Smooth muscle cell (in vitro differentiated cells): ENCODE measurements around the gene TENT4A. TPM values are rescaled to one million over a fixed set of nuclear protein-coding genes. Genes with fewer than 3 reads are reported as not detected.

Experiments
- DNase-seq: peaks from one replicate; lab custom pipeline; 2025; ENCODE audit not compliant: unreplicated experiment; lab: John Stamatoyannopoulos, UW
- H2AFZ ChIP-seq: fragments of 200-600 bp; sonication (generic); 2 replicates; pipeline ENCODE4 v1.6.0; 2016; ENCODE audit warnings: antibody characterized with exemption, low read depth, mild to moderate bottlenecking
- H3F3A ChIP-seq: fragments of 200-600 bp; sonication (generic); 2 replicates; pipeline ENCODE4 v1.6.0; 2017; ENCODE audit warnings: antibody characterized with exemption, low read depth
- H3K27ac ChIP-seq: fragments of 200-600 bp; sonication (generic); 2 replicates; pipeline ENCODE4 v1.5.1; 2016; ENCODE audit warnings: low read depth, mild to moderate bottlenecking
- H3K27me3 ChIP-seq: fragments of 200-600 bp; sonication (generic); 2 replicates; pipeline ENCODE4 v1.6.1; 2016; ENCODE audit warnings: low read depth, mild to moderate bottlenecking
- H3K36me3 ChIP-seq: fragments of 200-600 bp; sonication (generic); 2 replicates; pipeline ENCODE4 v1.5.1; 2016; ENCODE audit warnings: low read depth
- H3K4me1 ChIP-seq: fragments of 200-600 bp; sonication (generic); 2 replicates; pipeline ENCODE4 v1.5.1; 2016; ENCODE audit warnings: low read depth
- H3K4me2 ChIP-seq: fragments of 200-600 bp; sonication (generic); 2 replicates; pipeline ENCODE4 v1.6.0; 2016; ENCODE audit warnings: mild to moderate bottlenecking
- H3K4me3 ChIP-seq: fragments of 200-600 bp; sonication (generic); 2 replicates; pipeline ENCODE4 v1.5.1; 2016; ENCODE audit warnings: mild to moderate bottlenecking
- H3K79me2 ChIP-seq: fragments of 200-600 bp; sonication (generic); 2 replicates; pipeline ENCODE4 v1.6.0; 2016; ENCODE audit warnings: low read depth, mild to moderate bottlenecking
- H3K9ac ChIP-seq: fragments of 200-600 bp; sonication (generic); 2 replicates; pipeline ENCODE4 v1.6.0; 2016; ENCODE audit warnings: low read depth
- H3K9me3 ChIP-seq: fragments of 200-600 bp; sonication (generic); replicated peaks from 2 replicates; pipeline ENCODE4 v1.5.1; 2016; ENCODE audit warnings: low read depth
- H4K20me1 ChIP-seq: fragments of 200-600 bp; sonication (generic); 2 replicates; pipeline ENCODE4 v1.6.0; 2016; ENCODE audit warnings: low read depth
- WGBS: methylation state at CpG from one replicate; pipeline ENCODE4 v1.1.7; 2016; ENCODE audit warnings: low lambda C conversion rate; 5-methylcytosine and 5-hydroxymethylcytosine counted together
- polyA plus RNA-seq: library from polyadenylated mRNA; unstranded; fragments of >200 nt; fragmentation: Nextera tagmentation; extraction: Ambion mirVana; gene quantifications from 2 replicates; pipeline ENCODE4 v1.2.1, GENCODE V29; 2016
- total RNA-seq: library from RNA; depleted of rRNA; stranded (reverse); fragments of >200 nt; gene quantifications from 2 replicates; pipeline ENCODE4 v1.2.3, GENCODE V29; 2014
- TF ChIP-seq, protein P1 (sequence below): fragments of 200-600 bp; sonication (generic); IDR thresholded peaks from 2 replicates; pipeline ENCODE4 v1.5.1; 2017; ENCODE audit warnings: borderline replicate concordance, mild to moderate bottlenecking, antibody characterized with exemption; ENCODE audit not compliant: insufficient read depth, poor library complexity, severe bottlenecking

The TENT4A gene
- total and polyA plus RNA-seq, 2 experiments from 2014 or later: 10.0 to 16.2 TPM

DNA sequence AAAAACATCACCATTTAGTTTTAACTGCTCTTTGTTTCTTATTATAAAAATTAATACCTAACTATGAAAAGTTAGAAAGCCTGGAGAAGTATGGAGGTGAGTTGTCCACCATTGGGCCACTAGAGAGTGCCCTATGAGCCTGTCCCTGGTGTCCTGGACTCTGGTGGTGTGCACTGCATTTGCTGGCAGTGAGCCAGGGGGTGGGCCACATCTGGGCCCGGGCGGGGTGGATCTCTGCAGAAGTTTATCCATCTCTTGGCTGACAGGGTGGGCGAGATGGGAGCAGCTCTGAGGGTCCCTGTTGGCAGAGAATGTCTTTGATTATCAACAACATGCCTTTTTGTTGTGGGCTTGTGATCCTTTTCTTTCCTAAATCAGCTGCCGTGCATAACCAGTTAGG is 8.2 kb downstream of the TENT4A start:
- no peaks in the 10 kb centered on the region for H3K36me3 ChIP-seq
- 81% methylated on average over 4 of the region's 4 CpGs for WGBS
- no peak overlapping the region for H3K27ac ChIP-seq
- no peak overlapping the region for H3K4me3 ChIP-seq
- peaks cover 100% of the 10 kb centered on the region for H4K20me1 ChIP-seq
- H3F3A ChIP-seq: peaks cover 3% of the 10 kb centered on the region
- H3K4me2 ChIP-seq: no peak overlapping the region
- no peaks in the 10 kb centered on the region for H3K27me3 ChIP-seq
- H3K9ac ChIP-seq: no peak overlapping the region
- H3K4me1 ChIP-seq: peaks cover 13% of the 10 kb centered on the region
- TF ChIP-seq, protein P1, sequence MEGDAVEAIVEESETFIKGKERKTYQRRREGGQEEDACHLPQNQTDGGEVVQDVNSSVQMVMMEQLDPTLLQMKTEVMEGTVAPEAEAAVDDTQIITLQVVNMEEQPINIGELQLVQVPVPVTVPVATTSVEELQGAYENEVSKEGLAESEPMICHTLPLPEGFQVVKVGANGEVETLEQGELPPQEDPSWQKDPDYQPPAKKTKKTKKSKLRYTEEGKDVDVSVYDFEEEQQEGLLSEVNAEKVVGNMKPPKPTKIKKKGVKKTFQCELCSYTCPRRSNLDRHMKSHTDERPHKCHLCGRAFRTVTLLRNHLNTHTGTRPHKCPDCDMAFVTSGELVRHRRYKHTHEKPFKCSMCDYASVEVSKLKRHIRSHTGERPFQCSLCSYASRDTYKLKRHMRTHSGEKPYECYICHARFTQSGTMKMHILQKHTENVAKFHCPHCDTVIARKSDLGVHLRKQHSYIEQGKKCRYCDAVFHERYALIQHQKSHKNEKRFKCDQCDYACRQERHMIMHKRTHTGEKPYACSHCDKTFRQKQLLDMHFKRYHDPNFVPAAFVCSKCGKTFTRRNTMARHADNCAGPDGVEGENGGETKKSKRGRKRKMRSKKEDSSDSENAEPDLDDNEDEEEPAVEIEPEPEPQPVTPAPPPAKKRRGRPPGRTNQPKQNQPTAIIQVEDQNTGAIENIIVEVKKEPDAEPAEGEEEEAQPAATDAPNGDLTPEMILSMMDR: no peak
- H3K9me3 ChIP-seq: no peaks in the 10 kb centered on the region
- peaks cover 100% of the 10 kb centered on the region for H3K79me2 ChIP-seq
- no peak for DNase-seq
- no peak overlapping the region for H2AFZ ChIP-seq

- Histone ChIP-seq H2AFZ (no peak overlapping the region), H3K9ac (no peak overlapping the region), H3K4me3 (no peak overlapping the region), H3K27ac (peak overlapping the region; percentile 25), H3K27me3 (no peaks in the 10 kb centered on the region), H3K4me2 (peak overlapping the region; percentile 21), H3K9me3 (no peaks in the 10 kb centered on the region), H3K36me3 (no peaks in the 10 kb centered on the region), H3K79me2 (peaks cover 100% of the 10 kb centered on the region), H4K20me1 (peaks cover 100% of the 10 kb centered on the region), H3F3A (no peaks in the 10 kb centered on the region), H3K4me1 (peaks cover 7% of the 10 kb centered on the region)
- TF ChIP-seq, protein P1: no peak
- no peak for DNase-seq
- 86% methylated on average over 6 of the region's 6 CpGs for WGBS
These were observed 8.8 kb downstream of the TENT4A start for GRCh38 chr5:6722015-6722414.

DNA sequence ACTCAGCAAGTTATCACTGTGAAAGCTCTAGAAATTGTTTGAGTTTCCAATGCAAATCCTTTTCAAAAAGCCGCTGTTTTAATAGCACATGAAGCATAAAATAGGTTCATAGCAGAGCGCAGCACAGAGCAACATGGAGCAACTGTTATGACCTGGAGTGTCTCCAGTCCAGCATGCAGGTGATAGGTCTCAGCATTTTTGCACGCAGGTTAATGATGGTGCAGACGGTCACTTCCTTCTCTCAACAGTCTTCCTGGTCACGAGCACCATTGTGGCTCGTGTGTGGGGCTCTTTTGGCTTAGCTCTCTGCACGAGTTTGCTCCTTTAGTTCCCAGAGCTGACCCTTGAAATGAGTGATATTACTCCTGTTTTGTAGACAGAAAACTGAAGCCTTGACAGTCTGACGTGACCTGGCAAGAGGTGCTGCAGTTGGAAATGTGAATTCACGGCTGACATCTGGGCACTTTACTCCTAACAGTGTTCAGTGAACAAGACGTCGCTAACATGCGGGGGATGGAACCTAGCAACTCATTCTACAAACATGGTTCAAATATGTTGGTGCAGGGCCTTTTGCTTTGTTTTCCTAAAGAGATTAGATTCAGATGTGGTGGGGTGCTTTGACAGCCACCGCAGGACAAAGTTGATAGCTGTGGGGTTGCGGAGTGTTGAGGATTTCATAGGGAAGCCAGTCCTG is 10.0 kb downstream of the TENT4A start:
- H3K4me3 ChIP-seq: no peak overlapping the region
- TF ChIP-seq, protein P1: no peak
- no peaks in the 10 kb centered on the region for H3K27me3 ChIP-seq
- no peak for DNase-seq
- H3K4me1 ChIP-seq: peaks cover 4% of the 10 kb centered on the region
- H3K36me3 ChIP-seq: no peaks in the 10 kb centered on the region
- peaks cover 100% of the 10 kb centered on the region for H4K20me1 ChIP-seq
- no peaks in the 10 kb centered on the region for H3K9me3 ChIP-seq
- WGBS: 81% methylated on average over 14 of the region's 14 CpGs
- H3K79me2 ChIP-seq: peaks cover 100% of the 10 kb centered on the region
- H3K4me2 ChIP-seq: no peak overlapping the region
- no peak overlapping the region for H3K27ac ChIP-seq
- H3F3A ChIP-seq: no peaks in the 10 kb centered on the region
- H3K9ac ChIP-seq: no peak overlapping the region
- H2AFZ ChIP-seq: no peak overlapping the region

- no peaks in the 10 kb centered on the region for H3F3A ChIP-seq
- TF ChIP-seq, protein P1: no peak
- no peak overlapping the region for H3K4me3 ChIP-seq
- no peak overlapping the region for H3K27ac ChIP-seq
- DNase-seq: no peak
- H3K9ac ChIP-seq: no peak overlapping the region
- peaks cover 100% of the 10 kb centered on the region for H3K79me2 ChIP-seq
- 94% methylated on average over 12 of the region's 12 CpGs for WGBS
- no peaks in the 10 kb centered on the region for H3K27me3 ChIP-seq
- H3K36me3 ChIP-seq: no peaks in the 10 kb centered on the region
- H2AFZ ChIP-seq: no peak overlapping the region
- peaks cover 100% of the 10 kb centered on the region for H4K20me1 ChIP-seq
- H3K9me3 ChIP-seq: no peaks in the 10 kb centered on the region
- H3K4me1 ChIP-seq: peaks cover 4% of the 10 kb centered on the region
- no peak overlapping the region for H3K4me2 ChIP-seq
These were observed 10.6 kb downstream of the TENT4A start for GRCh38 chr5:6723816-6724300.
